Endothelial cell of umbilical vein (primary cell): Measurements from ENCODE around the gene MTA1. TPM values are rescaled to one million over a fixed set of nuclear protein-coding genes. Genes with fewer than 3 reads are reported as not detected.

Source experiments
- BruUV-seq: library from RNA; stranded (reverse); fragments of 400-500 nt; replicated peaks from 2 replicates; lab custom pipeline; 2021; lab: Mats Ljungman, UMichigan
- CTCF ChIA-PET: fragments of 300-600, 350-600 bp; sonication (Branson Sonifier 250); formaldehyde crosslinking; loops from one replicate; lab custom pipeline; 2021; ENCODE audit warnings: antibody characterized with exemption, inconsistent platforms; lab: Charles Lee
- POLR2A ChIA-PET: fragments of 300-600, 350-600 bp; sonication (Branson Sonifier 250); formaldehyde crosslinking; loops from one replicate; lab custom pipeline; 2021; ENCODE audit warnings: antibody characterized with exemption, inconsistent platforms; lab: Charles Lee
- DNase-seq: peaks from one replicate; pipeline ENCODE4 v3.0.0-alpha.2; 2011; ENCODE audit warnings: low read depth, low spot score
- FAIRE-seq: peaks from 2 replicates; lab custom pipeline; 2011; peaks lifted over from hg19 to GRCh38; lab: Jason Lieb, UNC
- H2AFZ ChIP-seq: 2 replicates; pipeline ENCODE4 v1.6.0; 2012; ENCODE audit warnings: low read depth, low read length, control low read depth, inconsistent platforms
- H3K27ac ChIP-seq: 2 replicates; pipeline ENCODE4 v1.5.1; 2011; ENCODE audit warnings: low read depth, mild to moderate bottlenecking, control low read depth, low read length, moderate library complexity; ENCODE audit not compliant: insufficient read depth
- H3K27me3 ChIP-seq, 2 experiments: 2 replicates each; pipeline versions ENCODE4 v1.6.0 to v1.6.1; 2011; ENCODE audit warnings: low read length in 2 of 2, mixed read lengths in 1 of 2; ENCODE audit not compliant: control insufficient read depth in 2 of 2, insufficient read depth in 2 of 2
- H3K36me3 ChIP-seq, 2 experiments: 2 replicates in 1 of 2; 3 replicates in 1 of 2; pipeline ENCODE4 v1.5.1; 2011; ENCODE audit warnings: low read length in 2 of 2, mild to moderate bottlenecking in 1 of 2, moderate library complexity in 1 of 2; ENCODE audit not compliant: control insufficient read depth in 2 of 2, insufficient read depth in 2 of 2; ENCODE audit errors: extremely low read depth in 1 of 2
- H3K4me1 ChIP-seq: 3 replicates; pipeline ENCODE4 v1.5.1; 2011; ENCODE audit warnings: mild to moderate bottlenecking, low read length; ENCODE audit not compliant: control insufficient read depth, insufficient read depth; ENCODE audit errors: extremely low read depth
- H3K4me2 ChIP-seq: 2 replicates; pipeline ENCODE4 v1.6.1; 2011; ENCODE audit warnings: low read length, control low read depth, mixed read lengths; ENCODE audit not compliant: insufficient read depth
- H3K4me3 ChIP-seq, 3 experiments: fragments of 200-600 bp in 1 of 3; sonication (generic), shearing (Covaris generic) in 1 of 3; replicated peaks in 1 of 3; 2 replicates each; pipeline ENCODE4 v1.5.1; 2011 to 2016; ENCODE audit warnings: control low read depth in 3 of 3, low read length in 3 of 3, mild to moderate bottlenecking in 2 of 3, inconsistent platforms in 1 of 3, low read depth in 1 of 3, moderate library complexity in 1 of 3; ENCODE audit not compliant: insufficient read depth in 1 of 3
- H3K79me2 ChIP-seq: 2 replicates; pipeline ENCODE4 v1.6.0; 2012; ENCODE audit warnings: low read length, inconsistent platforms; ENCODE audit not compliant: control insufficient read depth, insufficient read depth
- H3K9ac ChIP-seq: replicated peaks from 2 replicates; pipeline ENCODE3; 2011; ENCODE audit warnings: low read length, control low read depth; ENCODE audit not compliant: insufficient read depth; ENCODE audit errors: extremely low read depth
- H3K9me1 ChIP-seq: replicated peaks from 3 replicates; pipeline ENCODE4 v1.6.0; 2011; ENCODE audit warnings: mild to moderate bottlenecking, low read length; ENCODE audit not compliant: control insufficient read depth, insufficient read depth; ENCODE audit errors: extremely low read depth
- H3K9me3 ChIP-seq: replicated peaks from 2 replicates; pipeline ENCODE4 v1.5.1; 2012; ENCODE audit warnings: low read length, inconsistent platforms; ENCODE audit not compliant: control insufficient read depth, insufficient read depth
- H4K20me1 ChIP-seq: replicated peaks from 2 replicates; pipeline ENCODE3; 2011; ENCODE audit warnings: mild to moderate bottlenecking, low read length; ENCODE audit not compliant: control insufficient read depth, insufficient read depth; ENCODE audit errors: extremely low read depth
- CTCF ChIP-seq, 2 donors: IDR thresholded peaks; 1 replicate in 1 of 2; 2 replicates in 1 of 2; pipeline ENCODE4 v1.5.1; 2011; ENCODE audit warnings: low read length in 2 of 2, mild to moderate bottlenecking in 2 of 2, moderate library complexity in 2 of 2, control low read depth in 1 of 2, inconsistent platforms in 1 of 2, low read depth in 1 of 2; ENCODE audit not compliant: insufficient read depth in 1 of 2; ENCODE audit errors: extremely low read depth in 1 of 2
- EZH2 ChIP-seq: IDR thresholded peaks from 2 replicates; pipeline ENCODE4 v1.6.1; 2012; ENCODE audit warnings: borderline replicate concordance, low read depth, mild to moderate bottlenecking, moderate library complexity, low read length, inconsistent platforms; ENCODE audit not compliant: severe bottlenecking
- FOS ChIP-seq: IDR thresholded peaks from 2 replicates; pipeline ENCODE4 v1.6.1; 2011; ENCODE audit warnings: mild to moderate bottlenecking, low read length, moderate library complexity, borderline replicate concordance; ENCODE audit not compliant: insufficient read depth
- GATA2 ChIP-seq: IDR thresholded peaks from 2 replicates; pipeline ENCODE4 v1.7.0; 2011; ENCODE audit warnings: low read depth, mild to moderate bottlenecking, moderate library complexity, mixed read lengths, low read length; ENCODE audit not compliant: insufficient read length, insufficient read depth
- JUN ChIP-seq: IDR thresholded peaks from 2 replicates; pipeline ENCODE4 v1.6.1; 2011; ENCODE audit warnings: borderline replicate concordance, low read depth; ENCODE audit not compliant: insufficient read length, insufficient read depth
- MAX ChIP-seq: IDR thresholded peaks from 2 replicates; pipeline ENCODE4 v1.6.1; 2011; ENCODE audit not compliant: insufficient read depth, insufficient read length
- MYC ChIP-seq: IDR thresholded peaks from one replicate; pipeline ENCODE4 v1.6.1; 2011; ENCODE audit warnings: mild to moderate bottlenecking, low read depth, low read length
- POLR2A ChIP-seq: IDR thresholded peaks from 2 replicates; pipeline ENCODE4 v1.6.1; 2012; ENCODE audit warnings: low read depth, mild to moderate bottlenecking, control low read depth, low read length
- POLR2AphosphoS5 ChIP-seq: IDR thresholded peaks from 2 replicates; pipeline ENCODE4 v1.6.1; 2012; ENCODE audit warnings: low read depth, mild to moderate bottlenecking, control low read depth, low read length, moderate library complexity; ENCODE audit not compliant: insufficient read depth
- dilution Hi-C: fragments of 300-500 bp; cut with MboI; formaldehyde crosslinking; loops from one replicate; pipeline ENCODE4 v1.15.0; 2019; ENCODE audit warnings: low sequenced_read_pairs; ENCODE audit not compliant: extremely low pct_ligation_motif_present
- intact Hi-C: fragments of 100-400 bp; cut with micrococcal nuclease; formaldehyde crosslinking; loops from one replicate; pipeline ENCODE4 v1.10.0; 2022
- polyA plus RNA-seq, 4 experiments: library from polyadenylated mRNA; depleted of rRNA in 3 of 4; stranded (reverse) in 3 of 4; unstranded in 1 of 4; fragments of >200 nt; gene quantifications; 2 replicates each; pipeline versions ENCODE4 v1.2.1 to v1.2.3, GENCODE V29; 2011 to 2012; ENCODE audit warnings: missing spikeins in 1 of 4
- total RNA-seq: library from RNA; stranded (reverse); gene quantifications from 2 replicates; pipeline ENCODE4 v1.2.3, GENCODE V29; 2021

Gene MTA1
- total and polyA plus RNA-seq, 2 donors (not counting 3 experiments of a cell fraction or from before 2014, with no cell fraction given), result 85.2 to 167 TPM

GRCh38 chr14:105450864-105451720 is 31.5 kb downstream of the MTA1 start:
- dilution Hi-C loops, result no loop called here
- Histone ChIP-seq H3K27ac (no peak overlapping the region), H3K36me3 (peaks cover 3 to 38% of the 10 kb centered on the region in 2 experiments)

GRCh38 chr14:105452963-105453362 is 33.3 kb downstream of the MTA1 start:
- Histone ChIP-seq H3K27ac (no peak overlapping the region), H3K9me3 (no peaks in the 10 kb centered on the region), H3K4me3 (no peak overlapping the region), H3K4me1 (no peaks in the 10 kb centered on the region), H3K27me3 (no peaks in the 10 kb centered on the region), H3K9ac (no peak overlapping the region), H3K36me3 (peaks cover 3 to 50% of the 10 kb centered on the region in 2 experiments), H3K79me2 (peaks cover 3% of the 10 kb centered on the region), H4K20me1 (no peaks in the 10 kb centered on the region), H2AFZ (no peak overlapping the region), H3K9me1 (no peaks in the 10 kb centered on the region), H3K4me2 (no peak overlapping the region)
- no peak for FAIRE-seq
- ChIA-PET POLR2A (no interaction called here), CTCF (no interaction called here)
- intact Hi-C loops (no loop called here), dilution Hi-C loops (no loop called here)
- no TSS peak for BruUV-seq
- no peak for TF ChIP-seq FOS
- no peak for TF ChIP-seq CTCF (IDR thresholded peaks at IDR 0.05; ENCODE audit: extremely low read depth in 1 of 2, insufficient read depth in 1 of 2, low read depth in 1 of 2, low read length in 2 of 2)
- TF ChIP-seq GATA2, result no peak
- TF ChIP-seq EZH2, result no peak
- no peak for TF ChIP-seq MYC
- TF ChIP-seq POLR2AphosphoS5, result no peak
- no peak for TF ChIP-seq JUN
- no peak for TF ChIP-seq MAX
- TF ChIP-seq POLR2A, result no peak
- DNase-seq, result no peak

More at GRCh38 chr14:105450864-105451720, 31.5 kb downstream of the MTA1 start:
- Histone ChIP-seq H4K20me1 (no peaks in the 10 kb centered on the region), H3K4me1 (no peaks in the 10 kb centered on the region), H3K27me3 (no peaks in the 10 kb centered on the region), H3K79me2 (peaks cover 5% of the 10 kb centered on the region), H3K4me3 (no peak overlapping the region), H3K9ac (no peak overlapping the region), H2AFZ (no peak overlapping the region), H3K9me3 (no peaks in the 10 kb centered on the region), H3K4me2 (no peak overlapping the region), H3K9me1 (no peaks in the 10 kb centered on the region)
- intact Hi-C loops, result no loop called here
- TF ChIP-seq JUN, result no peak
- TF ChIP-seq MYC, result no peak
- TF ChIP-seq POLR2AphosphoS5, result no peak
- TF ChIP-seq GATA2, result no peak
- no peak for FAIRE-seq
- BruUV-seq, result no TSS peak
- ChIA-PET POLR2A (no interaction called here), CTCF (no interaction called here)
- DNase-seq, result no peak
